GDM1 (cell line): ENCODE data around the gene ZNF3.
A peak's percentile ranks its signal among the peaks of the same experiment; 100 is the strongest.

Experiments used
- DNase-seq: peaks from one replicate; lab custom pipeline; 2025; lab: John Stamatoyannopoulos, UW

ZNF3 gene

GRCh38 chr7:100053215-100053614 lies 28.3 kb downstream of the ZNF3 start:
- DNase-seq = peak; percentile 54

DNA sequence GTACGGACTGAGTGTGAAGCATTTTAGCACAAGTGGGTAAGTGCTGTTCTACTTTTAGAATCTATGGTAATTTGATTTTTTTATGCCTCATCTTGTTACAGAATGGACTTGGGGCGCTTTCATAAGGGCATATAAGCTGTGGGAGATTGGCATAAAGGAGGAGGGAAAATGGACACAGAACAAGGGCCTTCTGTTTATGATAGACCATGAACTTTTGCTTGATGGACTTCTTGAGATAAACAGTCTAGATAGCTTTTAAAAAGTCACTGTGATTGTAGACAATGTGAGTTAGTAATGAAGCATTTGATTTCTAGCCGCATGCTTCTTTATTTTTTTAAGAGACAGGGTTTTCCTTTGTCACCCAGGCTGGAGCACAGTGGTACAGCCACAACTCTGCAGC lies 29.9 kb downstream of the ZNF3 start:
- no peak for DNase-seq

DNA sequence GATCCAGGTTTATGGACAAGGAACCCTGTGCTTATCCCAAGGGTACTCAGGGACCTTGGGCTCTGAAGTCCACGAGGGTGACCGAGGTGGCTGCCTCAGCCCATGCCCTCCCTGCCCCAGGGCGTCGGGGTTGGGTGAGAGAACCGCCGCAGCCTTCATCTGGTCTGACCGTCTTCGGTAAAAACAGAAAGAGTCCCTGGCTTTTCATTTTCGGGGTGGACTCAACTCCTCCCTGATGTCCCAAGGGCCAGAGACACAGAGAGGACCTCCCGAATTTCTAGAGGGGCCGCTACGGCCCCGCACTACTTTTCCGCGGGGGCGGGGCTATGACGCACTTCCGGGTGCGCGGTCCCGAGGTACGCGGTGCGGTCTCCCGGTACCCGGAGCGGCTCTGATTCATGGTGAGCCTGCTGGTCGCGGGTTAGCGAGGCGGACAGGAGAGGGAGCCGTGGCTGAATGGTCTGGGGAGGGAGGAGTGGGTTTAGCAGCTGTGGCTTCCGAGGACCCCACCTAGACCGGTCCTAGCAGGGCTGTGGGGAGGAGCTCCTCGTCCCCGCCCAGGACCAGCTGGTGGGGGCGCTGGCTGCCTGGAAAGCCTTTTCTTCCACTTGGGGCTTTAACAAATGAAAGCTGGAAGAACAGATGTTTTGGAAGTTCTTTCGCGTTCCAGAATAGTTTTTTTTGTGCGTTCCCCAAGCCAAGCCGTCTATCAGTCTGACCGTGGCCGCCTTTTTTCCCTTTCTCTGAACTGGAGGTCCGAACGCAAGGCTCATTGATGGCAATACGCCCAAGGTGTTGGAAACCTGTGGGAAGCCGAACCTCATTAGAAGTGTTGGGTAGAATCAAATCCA lies 31.9 kb downstream of the ZNF3 start, which contains the start of gene ZSCAN21:
Gene ZSCAN21, plus strand, starts transcription at position 334 of the 851 bp plus-strand sequence. CDS start 7,233 bp downstream, outside the sequence.
- DNase-seq = peak; percentile 55

DNA sequence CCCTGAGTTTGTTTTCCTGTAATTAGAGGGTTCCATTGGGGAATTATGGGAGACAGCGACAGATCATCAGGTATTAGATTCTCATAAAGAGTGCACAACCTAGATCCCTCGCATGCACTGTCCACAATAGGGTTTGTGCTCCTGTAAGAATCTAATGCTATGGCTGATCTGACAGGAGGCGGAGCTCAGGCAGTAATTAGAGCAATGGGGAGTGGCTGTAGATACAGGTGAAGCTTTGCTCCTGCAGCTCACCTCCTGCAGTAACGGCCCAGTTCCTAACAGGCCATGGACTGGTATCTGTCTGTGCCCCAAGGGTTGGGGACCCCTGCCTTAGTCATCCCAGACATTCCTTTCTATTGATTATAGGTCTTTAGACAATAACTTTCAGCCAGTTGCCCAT lies 32.8 kb downstream of the ZNF3 start:
- no peak for DNase-seq

GRCh38 chr7:100044718-100045117 lies 36.8 kb downstream of the ZNF3 start:
- no peak for DNase-seq

DNA sequence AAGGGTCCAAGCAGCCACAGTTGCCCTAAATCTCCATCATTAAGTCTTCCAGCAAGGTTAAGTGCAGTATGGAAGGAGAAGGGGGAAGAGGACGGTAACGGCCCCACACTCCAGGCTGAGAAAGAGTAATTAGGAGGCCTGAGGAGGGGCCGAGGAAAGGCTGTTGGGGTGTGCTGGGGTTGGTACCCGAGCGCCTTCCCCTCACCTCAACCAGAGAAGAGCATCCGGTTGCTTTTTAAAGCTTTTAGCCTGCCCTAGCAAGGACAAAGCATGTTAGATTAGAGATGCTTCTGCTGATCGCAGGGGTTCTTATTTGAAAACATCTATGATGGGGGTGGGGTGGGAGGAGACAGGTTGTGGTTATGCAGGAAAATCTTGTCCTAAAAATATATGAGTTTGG lies 40.9 kb downstream of the ZNF3 start:
- no peak for DNase-seq

DNA sequence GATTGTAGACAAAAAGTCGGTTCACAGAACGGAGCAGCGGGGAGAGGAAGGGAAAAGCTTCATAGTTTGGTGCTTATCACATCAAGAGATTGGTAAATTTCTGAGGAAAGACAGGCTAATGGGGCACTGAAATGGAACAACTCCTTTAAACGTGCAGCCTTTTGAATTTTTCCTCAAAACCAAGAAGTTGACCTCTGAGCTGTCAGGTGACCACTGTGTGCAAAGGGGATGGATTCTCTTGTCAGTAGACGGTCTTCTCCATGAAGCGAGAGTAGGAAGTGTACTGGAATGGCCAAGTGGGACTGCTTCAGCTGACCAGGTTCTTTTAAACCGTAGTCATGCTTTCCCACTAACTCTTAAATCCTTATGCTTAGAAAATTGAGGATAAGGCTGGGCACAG lies 43.2 kb downstream of the ZNF3 start:
- DNase-seq = no peak

- no peak for DNase-seq
Measured at GRCh38 chr7:100035876-100036275, 45.6 kb downstream of the ZNF3 start.

DNA sequence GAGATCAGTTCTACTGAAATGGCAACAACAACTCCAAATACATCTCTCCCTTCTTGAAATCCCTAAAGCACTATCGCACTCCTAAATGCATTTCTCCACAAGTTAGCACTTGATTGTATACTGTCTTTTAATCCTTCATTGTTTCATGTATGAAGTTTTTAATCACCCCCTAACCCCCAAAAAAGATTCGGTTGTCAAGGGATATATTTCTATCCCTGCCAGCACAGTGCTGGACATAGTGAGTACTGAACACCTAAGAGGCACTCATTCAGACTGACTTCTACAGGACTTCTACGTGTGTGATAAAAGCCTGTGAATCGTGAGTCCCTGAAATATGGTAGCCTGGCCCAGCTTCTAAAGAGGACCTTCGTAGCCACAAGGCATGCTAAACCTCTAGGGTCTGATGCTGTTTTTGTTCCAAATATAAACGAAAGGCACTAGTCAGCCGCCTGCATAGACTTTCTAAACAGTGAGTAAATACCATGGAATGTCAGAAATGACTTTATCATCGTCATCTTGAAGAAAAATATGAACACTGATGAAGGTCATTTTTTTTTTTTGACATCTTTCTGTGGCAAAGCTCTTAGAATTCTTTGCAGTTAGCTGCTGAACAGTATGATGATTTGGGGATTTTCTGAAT lies 46.5 kb downstream of the ZNF3 start:
- no peak for DNase-seq

DNA sequence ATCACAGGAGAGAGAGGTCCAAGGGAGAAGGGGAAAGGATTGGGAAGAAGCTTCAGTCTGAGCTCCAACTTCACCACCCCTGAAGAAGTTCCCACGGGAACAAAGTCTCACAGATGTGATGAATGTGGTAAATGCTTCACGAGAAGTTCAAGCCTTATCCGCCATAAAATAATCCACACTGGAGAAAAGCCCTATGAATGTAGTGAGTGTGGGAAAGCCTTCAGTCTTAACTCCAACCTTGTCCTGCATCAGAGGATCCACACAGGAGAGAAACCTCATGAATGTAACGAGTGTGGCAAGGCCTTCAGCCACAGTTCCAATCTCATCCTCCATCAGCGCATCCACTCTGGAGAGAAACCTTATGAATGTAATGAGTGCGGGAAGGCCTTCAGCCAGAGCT lies 48.0 kb downstream of the ZNF3 start:
- DNase-seq = no peak

DNA sequence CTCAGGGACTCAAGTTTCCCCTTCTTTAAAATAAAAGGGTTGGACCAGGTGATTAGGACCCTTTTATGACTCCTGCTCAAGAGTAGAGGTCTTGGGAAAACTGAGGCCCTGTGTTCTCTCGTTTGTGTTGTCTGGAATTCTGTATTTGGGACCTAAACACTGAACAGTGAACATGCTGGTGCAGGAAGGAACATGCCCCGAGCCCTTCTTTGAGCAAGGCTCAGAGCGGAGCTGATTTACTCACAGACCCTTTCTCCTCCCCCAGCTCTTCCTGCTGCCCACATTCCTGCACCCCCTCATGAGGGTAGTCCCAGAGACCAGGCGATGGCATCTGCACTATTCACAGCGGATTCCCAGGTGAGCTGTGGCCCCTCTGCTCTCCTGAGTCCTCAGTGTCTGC lies 51.9 kb downstream of the ZNF3 start:
- no peak for DNase-seq

DNA sequence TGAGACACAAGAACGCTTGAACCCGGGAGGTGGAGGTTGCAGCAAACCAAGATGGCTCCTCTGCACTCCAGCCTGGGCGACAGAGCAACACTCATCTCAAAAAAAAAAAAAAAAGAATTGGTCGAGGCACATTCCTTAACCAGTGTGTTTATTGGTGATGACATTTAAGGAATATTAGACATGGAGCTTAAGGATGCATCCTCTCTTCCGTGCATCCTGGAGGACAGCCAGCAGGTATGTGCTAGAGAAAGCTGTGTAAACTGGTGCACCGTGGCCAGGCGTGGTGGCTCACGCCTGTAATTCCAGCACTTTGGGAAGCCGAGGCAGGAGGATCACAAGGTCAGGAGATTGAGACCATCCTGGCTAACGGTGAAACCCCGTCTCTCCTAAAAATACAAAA lies 54.3 kb downstream of the ZNF3 start:
- no peak for DNase-seq

GRCh38 chr7:100024020-100024619 lies 57.4 kb downstream of the ZNF3 start:
- no peak for DNase-seq

GRCh38 chr7:100023526-100023925 lies 58.0 kb downstream of the ZNF3 start:
- DNase-seq = no peak

- no peak for DNase-seq
Measured at GRCh38 chr7:100022621-100023020, 58.9 kb downstream of the ZNF3 start.

DNA sequence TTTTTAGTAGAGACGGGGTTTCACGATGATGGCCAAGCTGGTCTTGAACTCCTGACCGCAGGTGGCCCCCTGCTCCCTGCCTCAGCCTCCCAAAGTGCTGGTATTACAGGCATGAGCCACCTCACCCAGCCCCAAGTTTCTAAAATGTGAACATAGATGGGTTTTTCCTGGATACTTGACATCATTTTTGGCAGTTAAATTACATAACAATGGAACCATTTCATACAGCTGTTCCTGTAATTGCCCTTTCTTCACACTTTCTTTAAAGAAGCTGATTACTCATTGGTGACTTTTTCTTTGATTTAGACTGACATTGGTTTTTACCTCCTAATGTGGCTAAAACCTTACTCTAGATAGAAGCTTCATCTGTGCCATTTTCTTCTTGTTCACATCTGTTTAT lies 60.2 kb downstream of the ZNF3 start:
- no peak for DNase-seq
